Spleen (tissue), 11 donors: ENCODE results near the gene PTPRCAP. TPM values are rescaled to one million over a fixed set of nuclear protein-coding genes. Genes with fewer than 3 reads are reported as not detected.
A peak's percentile ranks its signal among the peaks of the same experiment; 100 is the strongest.
"Not testable (repeated sequence)": the region's sequence is repeated elsewhere in the genome, so short reads cannot be mapped to it uniquely, and the experiment has no call there.

Experiments used
- DNase-seq: peaks from one replicate; pipeline ENCODE4 v3.0.0-alpha.2; 2020
- H3K27ac ChIP-seq, 8 donors: fragments of 200-600 bp; sonication (generic) in 7 of 8; 1 replicate in 4 of 8; 2 replicates in 4 of 8; pipeline versions ENCODE4 v1.5.0 to v1.8.0; 2016 to 2021; ENCODE audit warnings: inconsistent platforms in 4 of 8, mild to moderate bottlenecking in 4 of 8, moderate library complexity in 1 of 8
- H3K27me3 ChIP-seq, 7 donors: fragments of 200-600 bp; sonication (generic) in 6 of 7; replicated peaks in 1 of 7; 1 replicate in 4 of 7; 2 replicates in 3 of 7; pipeline versions ENCODE4 v1.5.0 to v1.8.0; 2016 to 2021; ENCODE audit warnings: inconsistent platforms in 3 of 7, mild to moderate bottlenecking in 1 of 7
- H3K36me3 ChIP-seq, 6 donors: fragments of 200-600 bp; sonication (generic) in 5 of 6; 1 replicate in 4 of 6; 2 replicates in 2 of 6; pipeline versions ENCODE4 v1.5.0 to v1.8.0; 2016 to 2021; ENCODE audit warnings: inconsistent platforms in 2 of 6
- H3K4me1 ChIP-seq, 6 donors: fragments of 200-600 bp; sonication (generic) in 5 of 6; 1 replicate in 3 of 6; 2 replicates in 3 of 6; pipeline versions ENCODE4 v1.5.0 to v1.8.0; 2016 to 2021; ENCODE audit warnings: inconsistent platforms in 3 of 6
- H3K4me3 ChIP-seq, 8 donors: fragments of 200-600 bp; sonication (generic) in 7 of 8; 1 replicate in 4 of 8; 2 replicates in 4 of 8; pipeline versions ENCODE4 v1.5.0 to v1.8.0; 2016 to 2021; ENCODE audit warnings: inconsistent platforms in 4 of 8, mild to moderate bottlenecking in 4 of 8, moderate library complexity in 2 of 8
- H3K9me3 ChIP-seq, 8 donors: fragments of 200-600 bp; sonication (generic) in 7 of 8; 1 replicate in 4 of 8; 2 replicates in 4 of 8; pipeline versions ENCODE4 v1.5.0 to v1.8.0; 2016 to 2021; ENCODE audit warnings: inconsistent platforms in 4 of 8
- POLR2A ChIP-seq, 3 donors: fragments of 450-650 bp; IDR thresholded peaks; one replicate each; pipeline ENCODE4 v1.5.1; 2017; ENCODE audit warnings: antibody characterized with exemption in 3 of 3, mild to moderate bottlenecking in 1 of 3
- POLR2AphosphoS5 ChIP-seq, 3 donors: sonication (generic); formaldehyde crosslinking; IDR thresholded peaks; one replicate each; pipeline ENCODE4 v1.5.1; 2017; ENCODE audit warnings: antibody characterized with exemption in 3 of 3
- WGBS, 5 donors: extraction: QIAGEN DNeasy Blood & Tissue Kit in 3 of 5; methylation state at CpG; one replicate each; pipeline versions ENCODE4 v1.1.5 to v1.1.7; 2013 to 2018; 5-methylcytosine and 5-hydroxymethylcytosine counted together
- intact Hi-C: fragments of 100-400 bp; cut with DNase I; formaldehyde crosslinking; loops from one replicate; pipeline ENCODE4 v1.15.0; 2023; ENCODE audit warnings: low total_unique reads
- polyA plus RNA-seq, 3 donors: library from polyadenylated mRNA; stranded (reverse); fragments of 200-250 nt; gene quantifications; one replicate each; pipeline ENCODE4 v1.2.1, GENCODE V29; 2013
- total RNA-seq, 7 donors: library from RNA; depleted of rRNA in 3 of 7; stranded (reverse); fragments of >200 nt in 3 of 7; fragmentation: NEBNext Ultra II Directional in 4 of 7; extraction: Animal tissue kit (Norgen Biotek cat#: 25700) in 4 of 7; gene quantifications; one replicate each; pipeline versions ENCODE4 v1.1.0 to v1.2.1, GENCODE V29; 2016 to 2021
- TF ChIP-seq, protein P1 (sequence below), 11 experiments: fragments of 200-600 bp in 7 of 11; fragments of 450-650 bp in 4 of 11; sonication (generic) in 4 of 11; IDR thresholded peaks in 8 of 11; conservative IDR thresholded peaks in 3 of 11; 1 replicate in 7 of 11; 2 replicates in 4 of 11; pipeline versions ENCODE4 v1.4.0 to v1.8.0; 2016 to 2021; ENCODE audit warnings: antibody characterized with exemption in 11 of 11, inconsistent platforms in 4 of 11, mild to moderate bottlenecking in 1 of 11
- donor health status: healthy with polysubstance abuse.
- donor health status: DM: no; HTN: no; CAD: no; lungs with moderate emphysema.
- donor health status: DM: no; HTN: no; CAD: no.
- donor health status: Bipolar disorder and iron deficiency.
- donor health status: healthy.
- donor health status: DM: no; HTN: no; CAD: no.
- donor health status: DM: yes; HTN: yes; CAD: no.

PTPRCAP gene
- total and polyA plus RNA-seq, 10 donors: 119 to 557 (median 238) TPM

DNA sequence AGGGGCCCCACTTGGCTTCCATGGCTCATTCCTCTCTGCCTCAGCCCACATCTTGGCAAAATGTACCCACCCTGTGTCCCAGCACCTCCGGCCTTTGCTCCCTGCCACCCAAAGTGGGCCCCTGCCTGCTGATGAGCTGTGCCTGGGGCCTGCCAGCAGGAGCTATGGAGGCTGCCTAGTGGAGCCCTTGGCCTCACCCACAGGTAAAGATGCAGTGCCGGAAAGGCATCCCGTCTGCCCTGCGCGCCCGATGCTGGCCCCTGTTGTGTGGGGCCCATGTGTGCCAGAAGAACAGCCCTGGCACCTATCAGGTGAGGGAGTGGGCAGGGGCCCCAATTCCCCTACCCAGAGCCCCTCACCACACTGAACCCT lies 32.3 kb downstream of the PTPRCAP start:
- Histone ChIP-seq H3K27me3 (peaks cover 0 to 17% (median 0%) of the 10 kb centered on the region in 7 donors), H3K27ac (peak overlapping the region; percentile 64 to 99 (median 96)), H3K36me3 (peaks cover 0 to 53% (median 11%) of the 10 kb centered on the region in 6 donors), H3K4me3 (peak overlapping the region; percentile 56 to 91 (median 73)), H3K4me1 (peaks cover 46 to 95% (median 87%) of the 10 kb centered on the region in 6 donors), H3K9me3 (no peaks in the 10 kb centered on the region)
- peak; percentile 84 for DNase-seq
- intact Hi-C loops: no loop called here
- WGBS, 5 donors: 66 to 80% (median 71%) methylated on average over 1 to 6 of the region's 6 CpGs
- TF ChIP-seq POLR2A (IDR thresholded peaks at IDR 0.05): no peak
- TF ChIP-seq POLR2AphosphoS5 (IDR thresholded peaks at IDR 0.05): no peak
- TF ChIP-seq, protein P1, sequence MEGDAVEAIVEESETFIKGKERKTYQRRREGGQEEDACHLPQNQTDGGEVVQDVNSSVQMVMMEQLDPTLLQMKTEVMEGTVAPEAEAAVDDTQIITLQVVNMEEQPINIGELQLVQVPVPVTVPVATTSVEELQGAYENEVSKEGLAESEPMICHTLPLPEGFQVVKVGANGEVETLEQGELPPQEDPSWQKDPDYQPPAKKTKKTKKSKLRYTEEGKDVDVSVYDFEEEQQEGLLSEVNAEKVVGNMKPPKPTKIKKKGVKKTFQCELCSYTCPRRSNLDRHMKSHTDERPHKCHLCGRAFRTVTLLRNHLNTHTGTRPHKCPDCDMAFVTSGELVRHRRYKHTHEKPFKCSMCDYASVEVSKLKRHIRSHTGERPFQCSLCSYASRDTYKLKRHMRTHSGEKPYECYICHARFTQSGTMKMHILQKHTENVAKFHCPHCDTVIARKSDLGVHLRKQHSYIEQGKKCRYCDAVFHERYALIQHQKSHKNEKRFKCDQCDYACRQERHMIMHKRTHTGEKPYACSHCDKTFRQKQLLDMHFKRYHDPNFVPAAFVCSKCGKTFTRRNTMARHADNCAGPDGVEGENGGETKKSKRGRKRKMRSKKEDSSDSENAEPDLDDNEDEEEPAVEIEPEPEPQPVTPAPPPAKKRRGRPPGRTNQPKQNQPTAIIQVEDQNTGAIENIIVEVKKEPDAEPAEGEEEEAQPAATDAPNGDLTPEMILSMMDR (IDR thresholded peaks at IDR 0.05 in 8 of 11, conservative IDR thresholded peaks at IDR 0.05 in 3 of 11): no peak

DNA sequence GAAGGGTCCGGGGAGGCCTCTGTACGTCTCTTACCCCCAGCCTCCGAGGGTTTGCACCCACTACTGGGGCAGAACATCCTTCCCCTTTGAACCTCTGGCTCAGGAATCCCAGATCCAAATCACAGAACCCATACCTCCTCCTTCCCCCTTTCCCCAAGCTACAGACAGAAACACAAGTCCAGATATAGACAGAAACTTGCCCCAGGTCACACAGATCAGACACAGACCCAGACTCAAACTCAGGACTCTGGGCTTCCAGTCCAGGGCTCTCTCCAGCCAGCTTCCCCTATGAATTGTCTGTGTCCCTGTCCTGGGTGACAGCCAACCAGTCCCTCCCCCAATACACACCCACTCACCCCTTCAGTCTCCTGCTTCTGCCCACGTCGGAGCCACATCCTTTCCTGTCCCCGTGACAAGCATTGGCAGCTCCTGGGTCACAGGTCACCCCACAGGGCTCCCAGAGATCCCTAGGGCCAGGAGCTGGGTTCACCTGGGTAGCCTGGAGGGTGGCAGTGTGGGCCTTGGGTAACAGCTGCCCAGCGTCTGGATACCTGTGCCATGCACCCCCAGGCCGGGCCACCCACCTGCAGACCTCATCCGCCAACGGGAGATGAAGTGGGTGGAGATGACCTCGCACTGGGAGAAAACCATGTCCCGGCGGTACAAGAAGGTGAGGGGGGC lies 32.8 kb downstream of the PTPRCAP start:
- Histone ChIP-seq H3K36me3 (peaks cover 0 to 53% (median 17%) of the 10 kb centered on the region in 6 donors), H3K4me3 (peak overlapping the region; percentile 56 to 91 (median 73)), H3K27me3 (peaks cover 0 to 12% (median 0%) of the 10 kb centered on the region in 7 donors), H3K27ac (peak overlapping the region; percentile 64 to 99 (median 96)), H3K9me3 (no peaks in the 10 kb centered on the region), H3K4me1 (peaks cover 52 to 95% (median 87%) of the 10 kb centered on the region in 6 donors)
- 36 to 51% (median 42%) methylated on average over 13 of the region's 13 CpGs for WGBS, 5 donors
- intact Hi-C loops: no loop called here
- peak; percentile 89 for DNase-seq
- peak; percentile 19 to 63 (median 60) for TF ChIP-seq POLR2AphosphoS5 (IDR thresholded peaks at IDR 0.05)
- no peak for TF ChIP-seq POLR2A (IDR thresholded peaks at IDR 0.05)

DNA sequence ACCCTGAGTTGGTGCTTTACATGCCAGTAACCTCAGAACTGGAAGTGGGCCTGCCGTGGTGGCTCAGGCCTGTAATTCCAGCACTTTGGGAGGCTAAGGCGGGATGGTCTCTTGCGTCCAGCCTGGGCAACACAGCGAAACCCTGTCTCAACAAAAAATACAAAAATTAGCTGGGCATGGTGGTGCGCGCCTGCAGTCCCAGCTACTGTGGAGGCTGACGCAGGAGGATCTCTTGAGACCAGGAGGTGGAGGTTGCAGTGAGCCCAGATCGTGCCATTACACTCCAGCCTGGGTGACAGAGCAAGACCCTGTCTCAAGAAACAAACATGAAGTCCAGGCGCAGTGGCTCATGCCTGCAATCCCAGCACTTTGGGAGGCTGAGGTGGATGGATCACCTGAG lies 34.4 kb downstream of the PTPRCAP start:
- Histone ChIP-seq H3K4me3 (peak overlapping the region in 7 of 8 donors; percentile 69 to 91 (median 75)), H3K4me1 (peaks cover 50 to 95% (median 84%) of the 10 kb centered on the region in 6 donors), H3K36me3 (peaks cover 0 to 59% (median 32%) of the 10 kb centered on the region in 6 donors), H3K27ac (peak overlapping the region; percentile 70 to 99 (median 96))
- peak; percentile 76 for DNase-seq
- WGBS, 5 donors: 78 to 91% (median 84%) methylated on average over 9 of the region's 9 CpGs
- H3K27me3 ChIP-seq, H3K9me3 ChIP-seq, intact Hi-C loops: not testable (repeated sequence)

DNA sequence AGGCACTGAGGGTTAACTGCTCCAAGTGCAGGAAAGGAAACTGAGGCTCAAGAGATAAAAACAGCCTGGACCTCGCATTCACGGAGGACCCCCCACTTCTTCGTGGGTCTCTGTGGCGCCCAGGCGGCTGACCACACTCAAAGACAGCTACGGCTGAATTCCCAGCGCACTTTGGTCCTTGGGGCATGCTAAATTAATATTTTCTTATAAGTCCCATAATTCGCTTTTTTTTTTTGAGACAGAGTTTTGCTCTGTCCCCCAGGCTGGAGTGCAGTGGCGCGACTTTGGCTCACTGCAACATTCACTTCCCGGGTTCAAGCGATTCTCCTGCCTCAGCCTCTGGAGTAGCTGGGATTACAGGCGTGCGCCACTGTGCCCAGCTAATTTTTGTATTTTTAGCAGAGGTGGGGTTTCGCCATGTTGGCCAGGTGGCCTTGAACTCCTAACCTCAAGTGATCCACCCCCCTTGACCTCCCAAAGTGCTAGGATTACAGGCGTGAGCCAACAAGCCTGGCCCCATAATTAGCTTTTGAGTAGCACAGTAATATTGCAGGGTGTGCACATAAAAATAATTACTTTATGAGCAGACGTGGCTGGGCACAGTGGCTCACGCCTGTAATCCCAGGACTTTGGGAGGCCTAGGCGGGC lies 35.2 kb downstream of the PTPRCAP start:
- H3K9me3 ChIP-seq, intact Hi-C loops, DNase-seq, H3K27me3 ChIP-seq: not testable (repeated sequence)
- Histone ChIP-seq H3K36me3 (peaks cover 0 to 59% (median 40%) of the 10 kb centered on the region in 6 donors), H3K4me3 (peak overlapping the region in 7 of 8 donors; percentile 30 to 99 (median 88)), H3K27ac (peak overlapping the region; percentile 72 to 99 (median 96)), H3K4me1 (peaks cover 45 to 95% (median 84%) of the 10 kb centered on the region in 6 donors)
- 39 to 46% (median 43%) methylated on average over 19 of the region's 19 CpGs for WGBS, 5 donors

DNA sequence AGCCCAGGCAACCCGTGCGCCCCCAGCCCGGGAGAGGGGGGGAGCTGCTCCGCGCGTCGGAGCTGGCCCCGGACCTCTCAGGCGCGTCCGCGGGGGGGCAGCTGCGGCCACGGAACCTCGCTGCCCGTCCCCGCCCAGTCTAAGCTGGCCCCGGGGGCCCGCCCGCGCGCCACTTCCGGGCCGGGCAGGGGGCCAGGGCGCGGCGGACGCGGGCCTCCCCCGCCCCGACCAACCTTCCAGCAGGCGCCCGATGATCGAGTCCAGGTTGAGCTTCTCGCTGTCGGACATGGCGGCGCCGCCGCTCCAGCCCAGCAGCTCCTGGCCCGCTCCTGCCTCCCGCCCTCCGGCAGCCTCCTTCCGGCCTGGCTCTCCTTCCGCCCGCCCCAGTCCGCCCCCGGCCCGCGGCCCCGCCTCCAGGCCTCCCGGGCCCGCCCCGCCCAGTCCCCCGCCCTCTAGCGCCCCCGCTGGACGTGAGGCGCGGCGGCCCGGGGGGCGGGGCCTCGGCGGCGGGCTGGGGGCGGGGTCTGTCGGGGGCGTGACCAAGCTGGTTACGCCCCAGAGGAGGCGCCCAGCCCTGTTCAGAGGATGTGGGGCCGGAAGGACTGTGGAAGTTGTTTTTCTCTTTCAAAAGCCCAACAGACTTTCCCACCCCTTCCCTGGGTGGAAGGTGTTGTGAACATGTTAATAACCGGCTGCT lies 35.8 kb downstream of the PTPRCAP start, which contains the start of gene PPP1CA:
TSS of gene PPP1CA (minus strand) at position 364 of the 697 bp plus-strand sequence. CDS start at position 288, 76 bp downstream.
- 0 to 1% (median 0%) methylated on average over 19 to 73 of the region's 73 CpGs for WGBS, 5 donors
- Histone ChIP-seq H3K4me1 (peaks cover 45 to 95% (median 84%) of the 10 kb centered on the region in 6 donors), H3K36me3 (peaks cover 0 to 59% (median 43%) of the 10 kb centered on the region in 6 donors), H3K4me3 (peak within 1 kb of the TSS; percentile 67 to 99 (median 88)), H3K27ac (peak within 1 kb of the TSS; percentile 72 to 99 (median 96)), H3K9me3 (no peaks in the 10 kb centered on the region), H3K27me3 (peaks cover 0 to 3% (median 0%) of the 10 kb centered on the region in 7 donors)
- DNase-seq: peak; percentile 98
- intact Hi-C loops: no loop called here
- peak in 2 of 3 donors; percentile 52 to 77 for TF ChIP-seq POLR2A (IDR thresholded peaks at IDR 0.05)
- TF ChIP-seq, protein P1 (IDR thresholded peaks at IDR 0.05 in 8 of 11, conservative IDR thresholded peaks at IDR 0.05 in 3 of 11): peak in 8 of 11 experiments; percentile 24 to 96 (median 86)
- TF ChIP-seq POLR2AphosphoS5 (IDR thresholded peaks at IDR 0.05): peak; percentile 86 to 90 (median 88)
